ENCODE measurements around the gene DUS1L.

DUS1L gene

GRCh38 chr17:82105882-82106687, 40.5 kb upstream of the DUS1L start:
- peak; percentile 40 for TF ChIP-seq CTCF (conservative IDR thresholded peaks at IDR 0.05; ENCODE audit: low read length)
- DNase-seq (ENCODE audit: low read depth): peak; percentile 39
- H3K4me3 ChIP-seq (ENCODE audit: low read length): no peak overlapping the region

- no peak for DNase-seq (ENCODE audit: low read depth)
- no peak for TF ChIP-seq CTCF (conservative IDR thresholded peaks at IDR 0.05; ENCODE audit: low read length)
- no peak overlapping the region for H3K4me3 ChIP-seq (ENCODE audit: low read length)
Measured at GRCh38 chr17:82105417-82105881, 39.8 kb upstream of the DUS1L start.

GRCh38 chr17:82104797-82105416, 39.3 kb upstream of the DUS1L start:
- TF ChIP-seq CTCF (conservative IDR thresholded peaks at IDR 0.05; ENCODE audit: low read length): no peak

GRCh38 chr17:82103553-82104451, 38.2 kb upstream of the DUS1L start:
- H3K4me3 ChIP-seq (ENCODE audit: low read length): no peak overlapping the region
- no peak for DNase-seq (ENCODE audit: low read depth)
- TF ChIP-seq CTCF (conservative IDR thresholded peaks at IDR 0.05; ENCODE audit: low read length): no peak

More at GRCh38 chr17:82104797-82105416, 39.3 kb upstream of the DUS1L start:
- DNase-seq (ENCODE audit: low read depth): no peak
- H3K4me3 ChIP-seq (ENCODE audit: low read length): no peak overlapping the region

GRCh38 chr17:82101767-82102679, 36.4 kb upstream of the DUS1L start:
- no peak for TF ChIP-seq CTCF (conservative IDR thresholded peaks at IDR 0.05; ENCODE audit: low read length)
- DNase-seq (ENCODE audit: low read depth): no peak
- H3K4me3 ChIP-seq (ENCODE audit: low read length): no peak overlapping the region

- no peak for DNase-seq (ENCODE audit: low read depth)
- no peak overlapping the region for H3K4me3 ChIP-seq (ENCODE audit: low read length)
- no peak for TF ChIP-seq CTCF (conservative IDR thresholded peaks at IDR 0.05; ENCODE audit: low read length)
Measured at GRCh38 chr17:82101301-82101715, 35.7 kb upstream of the DUS1L start.
